ENCODE data around the gene SEMA5A.

DNA sequence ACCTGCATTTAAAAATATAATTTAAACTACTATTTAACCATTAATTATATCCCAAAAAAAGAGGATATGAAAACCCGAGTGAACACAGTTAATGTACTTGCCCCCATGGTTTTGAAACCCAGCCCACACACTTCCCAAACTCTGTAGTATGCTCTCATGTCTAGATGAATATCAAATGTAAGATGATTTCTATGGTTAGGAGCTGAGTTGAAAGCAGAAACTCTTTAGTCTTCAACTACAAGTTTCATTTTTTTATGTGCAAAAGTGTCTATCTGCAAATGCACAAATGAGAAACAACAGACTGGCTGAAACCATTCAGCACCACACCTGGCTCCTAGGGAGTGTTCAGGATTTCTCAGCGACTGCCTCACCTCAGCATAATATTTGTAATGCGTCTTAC lies 183.3 kb downstream of the SEMA5A start:
- TF ChIP-seq, protein P1, sequence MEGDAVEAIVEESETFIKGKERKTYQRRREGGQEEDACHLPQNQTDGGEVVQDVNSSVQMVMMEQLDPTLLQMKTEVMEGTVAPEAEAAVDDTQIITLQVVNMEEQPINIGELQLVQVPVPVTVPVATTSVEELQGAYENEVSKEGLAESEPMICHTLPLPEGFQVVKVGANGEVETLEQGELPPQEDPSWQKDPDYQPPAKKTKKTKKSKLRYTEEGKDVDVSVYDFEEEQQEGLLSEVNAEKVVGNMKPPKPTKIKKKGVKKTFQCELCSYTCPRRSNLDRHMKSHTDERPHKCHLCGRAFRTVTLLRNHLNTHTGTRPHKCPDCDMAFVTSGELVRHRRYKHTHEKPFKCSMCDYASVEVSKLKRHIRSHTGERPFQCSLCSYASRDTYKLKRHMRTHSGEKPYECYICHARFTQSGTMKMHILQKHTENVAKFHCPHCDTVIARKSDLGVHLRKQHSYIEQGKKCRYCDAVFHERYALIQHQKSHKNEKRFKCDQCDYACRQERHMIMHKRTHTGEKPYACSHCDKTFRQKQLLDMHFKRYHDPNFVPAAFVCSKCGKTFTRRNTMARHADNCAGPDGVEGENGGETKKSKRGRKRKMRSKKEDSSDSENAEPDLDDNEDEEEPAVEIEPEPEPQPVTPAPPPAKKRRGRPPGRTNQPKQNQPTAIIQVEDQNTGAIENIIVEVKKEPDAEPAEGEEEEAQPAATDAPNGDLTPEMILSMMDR (IDR thresholded peaks at IDR 0.05) = no peak
- no peak for TF ChIP-seq POLR2A (IDR thresholded peaks at IDR 0.05)

Measured in lower leg skin (tissue), 3 donors.